ENCODE measurements around the gene BRPF1. TPM values are rescaled to one million over a fixed set of nuclear protein-coding genes. Genes with fewer than 3 reads are reported as not detected.

Gene BRPF1, protein sequence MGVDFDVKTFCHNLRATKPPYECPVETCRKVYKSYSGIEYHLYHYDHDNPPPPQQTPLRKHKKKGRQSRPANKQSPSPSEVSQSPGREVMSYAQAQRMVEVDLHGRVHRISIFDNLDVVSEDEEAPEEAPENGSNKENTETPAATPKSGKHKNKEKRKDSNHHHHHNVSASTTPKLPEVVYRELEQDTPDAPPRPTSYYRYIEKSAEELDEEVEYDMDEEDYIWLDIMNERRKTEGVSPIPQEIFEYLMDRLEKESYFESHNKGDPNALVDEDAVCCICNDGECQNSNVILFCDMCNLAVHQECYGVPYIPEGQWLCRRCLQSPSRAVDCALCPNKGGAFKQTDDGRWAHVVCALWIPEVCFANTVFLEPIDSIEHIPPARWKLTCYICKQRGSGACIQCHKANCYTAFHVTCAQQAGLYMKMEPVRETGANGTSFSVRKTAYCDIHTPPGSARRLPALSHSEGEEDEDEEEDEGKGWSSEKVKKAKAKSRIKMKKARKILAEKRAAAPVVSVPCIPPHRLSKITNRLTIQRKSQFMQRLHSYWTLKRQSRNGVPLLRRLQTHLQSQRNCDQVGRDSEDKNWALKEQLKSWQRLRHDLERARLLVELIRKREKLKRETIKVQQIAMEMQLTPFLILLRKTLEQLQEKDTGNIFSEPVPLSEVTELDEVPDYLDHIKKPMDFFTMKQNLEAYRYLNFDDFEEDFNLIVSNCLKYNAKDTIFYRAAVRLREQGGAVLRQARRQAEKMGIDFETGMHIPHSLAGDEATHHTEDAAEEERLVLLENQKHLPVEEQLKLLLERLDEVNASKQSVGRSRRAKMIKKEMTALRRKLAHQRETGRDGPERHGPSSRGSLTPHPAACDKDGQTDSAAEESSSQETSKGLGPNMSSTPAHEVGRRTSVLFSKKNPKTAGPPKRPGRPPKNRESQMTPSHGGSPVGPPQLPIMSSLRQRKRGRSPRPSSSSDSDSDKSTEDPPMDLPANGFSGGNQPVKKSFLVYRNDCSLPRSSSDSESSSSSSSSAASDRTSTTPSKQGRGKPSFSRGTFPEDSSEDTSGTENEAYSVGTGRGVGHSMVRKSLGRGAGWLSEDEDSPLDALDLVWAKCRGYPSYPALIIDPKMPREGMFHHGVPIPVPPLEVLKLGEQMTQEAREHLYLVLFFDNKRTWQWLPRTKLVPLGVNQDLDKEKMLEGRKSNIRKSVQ (N-terminal part only)
- total RNA-seq (10 to 100 TPM; 40.4 to 40.5 TPM), polyA plus RNA-seq (10 to 100 TPM in 1 of 2 donors, 1 to 10 TPM in 1; 3.0 to 23.3 TPM)

DNA sequence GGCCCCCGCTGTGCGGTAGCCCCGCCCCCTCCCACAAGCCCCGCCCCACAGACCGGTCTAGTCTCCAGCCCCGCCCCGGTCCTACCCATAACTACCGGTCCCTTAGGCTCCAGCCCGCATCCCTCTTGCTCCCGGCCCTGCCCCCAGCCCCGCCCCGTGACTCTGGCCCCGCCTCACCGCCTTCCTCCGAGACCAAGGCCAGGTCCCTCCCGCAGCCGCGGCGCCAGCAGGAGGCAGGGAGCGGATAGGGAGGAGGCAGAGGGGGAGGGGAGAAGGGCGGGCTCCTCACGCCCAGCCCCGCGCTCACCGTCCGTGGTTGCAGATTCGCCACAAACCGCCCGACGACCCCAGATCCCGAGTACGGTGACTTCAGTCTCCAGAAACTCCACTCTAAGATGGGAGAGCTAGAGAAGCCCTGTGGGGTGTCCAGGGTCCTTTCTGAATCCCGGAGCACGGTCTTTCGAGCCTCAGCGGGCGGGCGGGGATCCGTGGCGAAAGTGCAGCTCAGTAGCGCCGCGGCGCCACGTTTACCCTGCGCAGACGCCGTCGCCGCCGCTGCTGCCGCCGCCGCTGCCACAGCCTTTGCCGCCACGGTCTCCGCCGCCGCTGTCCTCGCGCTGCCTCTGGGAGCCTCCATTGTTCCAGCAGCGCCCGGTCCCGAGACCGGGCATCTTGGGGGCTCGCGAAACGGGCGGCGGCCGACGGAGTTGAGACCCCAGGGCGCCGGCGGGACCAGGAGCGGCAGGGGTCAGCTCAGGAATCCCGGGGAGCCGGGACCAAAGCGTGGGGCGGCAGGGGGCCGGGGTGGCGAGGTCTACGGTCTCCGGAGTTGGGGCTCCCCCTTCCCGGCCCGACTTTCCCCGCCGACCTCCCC is at the start of gene BRPF1:
Gene BRPF1 (plus strand): TSS at position 530 of the 874 bp plus-strand sequence. CDS start 2,406 bp downstream, outside the sequence.
- POLR2A ChIA-PET (ENCODE audit: partially characterized antibody) = interaction anchor here (0.6 to 4.2 kb wide), 20 partner anchors 8 to 368 kb away, joined by 3 to 60 read pairs (median 5); partner anchors contain the start of genes ARPC4, CAMK1, CPNE9 and CRELD1
- peak within 1 kb of the TSS; percentile 89 to 98 (median 93) for H3K4me3 Mint-ChIP-seq
- H3K4me3 ChIP-seq (ENCODE audit: low read length in 2 of 2) = peak within 1 kb of the TSS; percentile 48 to 96
- H3K4me1 ChIP-seq (ENCODE audit: insufficient read depth, low read length) = peaks cover 64% of the 10 kb centered on the region
- H3K27ac Mint-ChIP-seq = peak within 1 kb of the TSS; percentile 93 to 98 (median 95)
- intact Hi-C loops (cut with micrococcal nuclease) = loop anchor here (1.0 to 5.0 kb wide), 11 partner anchors 18 to 591 kb away; partner anchors contain the start of genes BRK1, CRELD1, MTMR14 and OGG1
- peaks cover 14 to 42% of the 10 kb centered on the region in 2 donors for H3K36me3 Mint-ChIP-seq
- CTCF ChIA-PET (ENCODE audit: partially characterized antibody) = interaction anchor here (0.5 to 4.8 kb wide), 10 partner anchors 13 to 95 kb away, joined by 3 to 17 read pairs (median 3); partner anchors contain the start of genes ARPC4, MTMR14 and OGG1
- no peaks in the 10 kb centered on the region for H3K27me3 Mint-ChIP-seq
- peaks cover 0 to 2% (median 0%) of the 10 kb centered on the region in 8 donors for H3K9me3 Mint-ChIP-seq
- peak within 1 kb of the TSS; percentile 77 for H3K27ac ChIP-seq (ENCODE audit: low read depth, low read length)
- H3K9me3 ChIP-seq (ENCODE audit: control insufficient read depth in 1 of 2, low read length in 2 of 2) = no peaks in the 10 kb centered on the region
- peaks cover 47 to 75% (median 59%) of the 10 kb centered on the region in 4 donors for H3K4me1 Mint-ChIP-seq
- peaks cover 14% of the 10 kb centered on the region for H3K36me3 ChIP-seq (ENCODE audit: insufficient read depth, low read length)
- no peaks in the 10 kb centered on the region for H3K27me3 ChIP-seq (ENCODE audit: insufficient read depth, low read length)
- DNase-seq = peak; percentile 98 to 100 (median 98)

GRCh38 chr3:9682096-9682495 is 49.4 kb upstream of the BRPF1 start:
- no peak for DNase-seq
- no peaks in the 10 kb centered on the region for H3K27me3 ChIP-seq (ENCODE audit: insufficient read depth, low read length)
- no peaks in the 10 kb centered on the region for H3K4me1 ChIP-seq (ENCODE audit: insufficient read depth, low read length)
- H3K9me3 Mint-ChIP-seq = peaks cover 0 to 2% (median 0%) of the 10 kb centered on the region in 8 donors
- H3K4me3 Mint-ChIP-seq = no peak overlapping the region
- H3K27ac ChIP-seq (ENCODE audit: low read depth, low read length) = no peak overlapping the region
- peaks cover 95% of the 10 kb centered on the region for H3K36me3 ChIP-seq (ENCODE audit: insufficient read depth, low read length)
- H3K36me3 Mint-ChIP-seq = peaks cover 88 to 94% of the 10 kb centered on the region in 2 donors
- H3K27me3 Mint-ChIP-seq = no peaks in the 10 kb centered on the region
- ChIA-PET POLR2A (ENCODE audit: partially characterized antibody) (no interaction called here), CTCF (ENCODE audit: partially characterized antibody) (no interaction called here)
- H3K9me3 ChIP-seq (ENCODE audit: control insufficient read depth in 1 of 2, low read length in 2 of 2) = no peaks in the 10 kb centered on the region
- intact Hi-C loops (cut with micrococcal nuclease) = no loop called here
- no peak overlapping the region for H3K27ac Mint-ChIP-seq
- no peaks in the 10 kb centered on the region for H3K4me1 Mint-ChIP-seq
- no peak overlapping the region for H3K4me3 ChIP-seq (ENCODE audit: low read length in 2 of 2)

GRCh38 chr3:9683426-9683825 is 48.1 kb upstream of the BRPF1 start:
- Histone ChIP-seq H3K27ac (ENCODE audit: low read depth, low read length) (no peak overlapping the region), H3K9me3 (ENCODE audit: control insufficient read depth in 1 of 2, low read length in 2 of 2) (no peaks in the 10 kb centered on the region), H3K4me1 (ENCODE audit: insufficient read depth, low read length) (no peaks in the 10 kb centered on the region), H3K4me3 (ENCODE audit: low read length in 2 of 2) (no peak overlapping the region), H3K27me3 (ENCODE audit: insufficient read depth, low read length) (no peaks in the 10 kb centered on the region), H3K36me3 (ENCODE audit: insufficient read depth, low read length) (peaks cover 91% of the 10 kb centered on the region)
- Mint-ChIP-seq H3K36me3 (peaks cover 78 to 91% of the 10 kb centered on the region in 2 donors), H3K4me1 (no peaks in the 10 kb centered on the region), H3K4me3 (no peak overlapping the region), H3K27ac (no peak overlapping the region), H3K27me3 (no peaks in the 10 kb centered on the region), H3K9me3 (peaks cover 0 to 2% (median 0%) of the 10 kb centered on the region in 8 donors)
- ChIA-PET CTCF (ENCODE audit: partially characterized antibody) (no interaction called here), POLR2A (ENCODE audit: partially characterized antibody) (no interaction called here)
- DNase-seq = no peak
- intact Hi-C loops (cut with micrococcal nuclease) = no loop called here

DNA sequence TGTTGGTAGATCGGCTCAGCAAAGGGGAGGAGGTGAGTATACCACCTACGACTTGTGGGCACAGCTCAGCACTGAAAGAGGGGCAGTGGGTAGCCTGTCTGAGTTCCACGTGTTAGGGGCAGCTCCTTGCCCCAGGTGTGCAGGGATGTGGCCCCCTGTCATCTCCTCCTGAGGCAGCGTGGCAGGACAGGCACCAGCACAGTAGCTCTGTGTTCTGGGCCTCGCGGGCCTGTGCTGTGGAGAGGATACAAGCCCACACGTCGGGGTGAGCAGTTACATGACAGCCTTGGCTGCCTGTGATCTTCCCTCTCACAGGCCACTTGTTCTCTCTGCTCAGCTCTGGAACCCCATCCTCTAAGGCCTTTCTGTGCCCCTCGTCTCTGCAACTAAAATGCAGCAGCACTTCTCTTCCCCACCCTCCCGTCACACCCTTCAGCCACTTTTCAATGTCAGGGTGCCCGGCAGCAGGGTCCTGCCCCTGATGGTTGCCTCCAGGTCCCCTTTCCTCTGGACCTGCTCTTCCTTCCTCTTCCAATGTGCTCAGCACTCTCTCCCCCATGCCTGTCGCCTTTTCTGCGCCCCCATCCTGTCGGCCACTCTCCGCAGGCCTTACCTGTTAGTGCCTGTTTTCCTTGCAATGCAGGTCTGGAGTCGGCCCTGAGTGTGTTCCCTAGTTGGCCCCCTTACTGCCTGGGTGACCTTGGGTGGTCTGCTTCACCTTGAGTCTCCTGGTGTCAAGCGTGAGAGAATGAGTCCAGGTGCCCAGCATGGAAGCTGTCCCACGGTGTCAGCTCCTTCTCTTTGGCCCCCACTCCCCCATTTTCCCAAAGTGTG is 46.1 kb upstream of the BRPF1 start:
- Histone ChIP-seq H3K36me3 (ENCODE audit: insufficient read depth, low read length) (peaks cover 92% of the 10 kb centered on the region), H3K27me3 (ENCODE audit: insufficient read depth, low read length) (no peaks in the 10 kb centered on the region), H3K9me3 (ENCODE audit: control insufficient read depth in 1 of 2, low read length in 2 of 2) (no peaks in the 10 kb centered on the region), H3K4me3 (ENCODE audit: low read length in 2 of 2) (no peak overlapping the region), H3K4me1 (ENCODE audit: insufficient read depth, low read length) (no peaks in the 10 kb centered on the region), H3K27ac (ENCODE audit: low read depth, low read length) (no peak overlapping the region)
- no peak for DNase-seq
- no peak overlapping the region for H3K27ac Mint-ChIP-seq
- H3K27me3 Mint-ChIP-seq = no peaks in the 10 kb centered on the region
- H3K9me3 Mint-ChIP-seq = peaks cover 0 to 2% (median 0%) of the 10 kb centered on the region in 8 donors
- intact Hi-C loops (cut with micrococcal nuclease) = no loop called here
- ChIA-PET POLR2A (ENCODE audit: partially characterized antibody) (no interaction called here), CTCF (ENCODE audit: partially characterized antibody) (no interaction called here)
- H3K36me3 Mint-ChIP-seq = peaks cover 81 to 90% of the 10 kb centered on the region in 2 donors
- no peak overlapping the region for H3K4me3 Mint-ChIP-seq
- H3K4me1 Mint-ChIP-seq = no peaks in the 10 kb centered on the region

GRCh38 chr3:9686050-9686550 is 45.4 kb upstream of the BRPF1 start:
- H3K9me3 ChIP-seq (ENCODE audit: control insufficient read depth in 1 of 2, low read length in 2 of 2) = no peaks in the 10 kb centered on the region
- H3K4me1 Mint-ChIP-seq = no peaks in the 10 kb centered on the region
- H3K27ac ChIP-seq (ENCODE audit: low read depth, low read length) = no peak overlapping the region
- no peak overlapping the region for H3K4me3 Mint-ChIP-seq
- ChIA-PET POLR2A (ENCODE audit: partially characterized antibody) (no interaction called here), CTCF (ENCODE audit: partially characterized antibody) (no interaction called here)
- peaks cover 94% of the 10 kb centered on the region for H3K36me3 ChIP-seq (ENCODE audit: insufficient read depth, low read length)
- no peak for DNase-seq
- peaks cover 0 to 2% (median 0%) of the 10 kb centered on the region in 8 donors for H3K9me3 Mint-ChIP-seq
- H3K36me3 Mint-ChIP-seq = peaks cover 79 to 91% of the 10 kb centered on the region in 2 donors
- no peak overlapping the region for H3K4me3 ChIP-seq (ENCODE audit: low read length in 2 of 2)
- intact Hi-C loops (cut with micrococcal nuclease) = no loop called here
- no peaks in the 10 kb centered on the region for H3K4me1 ChIP-seq (ENCODE audit: insufficient read depth, low read length)
- H3K27me3 Mint-ChIP-seq = no peaks in the 10 kb centered on the region
- no peaks in the 10 kb centered on the region for H3K27me3 ChIP-seq (ENCODE audit: insufficient read depth, low read length)
- peak overlapping the region in 1 of 7 donors; percentile 13 for H3K27ac Mint-ChIP-seq
